SIG-M5 treated with dmso at 0.1 percent for 504 hours (cell line): Measurements from ENCODE around the gene AGBL4.

Source experiments
- DNase-seq: peaks from one replicate; lab custom pipeline; 2025; ENCODE audit not compliant: unreplicated experiment; lab: John Stamatoyannopoulos, UW

The AGBL4 gene

GRCh38 chr1:48851638-48852037 is 1172.1 kb downstream of the AGBL4 start:
- DNase-seq: no peak

- no peak for DNase-seq
These were observed 1175.7 kb downstream of the AGBL4 start for GRCh38 chr1:48848035-48848434.

GRCh38 chr1:48846441-48846840 is 1177.3 kb downstream of the AGBL4 start:
- no peak for DNase-seq

GRCh38 chr1:48844187-48844586 is 1179.6 kb downstream of the AGBL4 start:
- no peak for DNase-seq

GRCh38 chr1:48841966-48842365 is 1181.8 kb downstream of the AGBL4 start:
- DNase-seq: no peak

- no peak for DNase-seq
These were observed 1182.3 kb downstream of the AGBL4 start for GRCh38 chr1:48841461-48841860.

- no peak for DNase-seq
These were observed 1192.4 kb downstream of the AGBL4 start for GRCh38 chr1:48831120-48831978.

GRCh38 chr1:48830715-48831114 is 1193.0 kb downstream of the AGBL4 start:
- no peak for DNase-seq

- no peak for DNase-seq
These were observed 1194.3 kb downstream of the AGBL4 start for GRCh38 chr1:48829446-48829845.

GRCh38 chr1:48823168-48823567 is 1200.6 kb downstream of the AGBL4 start:
- no peak for DNase-seq

GRCh38 chr1:48820491-48820890 is 1203.3 kb downstream of the AGBL4 start:
- DNase-seq: no peak

GRCh38 chr1:48817505-48818114 is 1206.1 kb downstream of the AGBL4 start:
- peak; percentile 7 for DNase-seq

GRCh38 chr1:48810740-48811139 is 1213.0 kb downstream of the AGBL4 start:
- no peak for DNase-seq

GRCh38 chr1:48808496-48808895 is 1215.3 kb downstream of the AGBL4 start:
- DNase-seq: no peak

- no peak for DNase-seq
These were observed 1216.0 kb downstream of the AGBL4 start for GRCh38 chr1:48807554-48808260.

GRCh38 chr1:48803474-48803873 is 1220.3 kb downstream of the AGBL4 start:
- peak; percentile 0 for DNase-seq

GRCh38 chr1:48794816-48795215 is 1228.9 kb downstream of the AGBL4 start:
- DNase-seq: no peak

- DNase-seq: peak; percentile 40
These were observed 1229.9 kb downstream of the AGBL4 start for GRCh38 chr1:48793863-48794262.

- DNase-seq: no peak
These were observed 1230.8 kb downstream of the AGBL4 start for GRCh38 chr1:48792961-48793360.

GRCh38 chr1:48790397-48790796 is 1233.4 kb downstream of the AGBL4 start:
- DNase-seq: no peak

GRCh38 chr1:48789903-48790302 is 1233.9 kb downstream of the AGBL4 start:
- DNase-seq: no peak

- no peak for DNase-seq
These were observed 1237.9 kb downstream of the AGBL4 start for GRCh38 chr1:48785869-48786268.
